NCI-H2196 (cell line): ENCODE measurements around the gene TMPRSS9.
"Not testable (repeated sequence)": the region's sequence is repeated elsewhere in the genome, so short reads cannot be mapped to it uniquely, and the experiment has no call there.

Experiments
- DNase-seq: peaks from one replicate; lab custom pipeline; 2025; ENCODE audit not compliant: unreplicated experiment; lab: John Stamatoyannopoulos, UW

TMPRSS9 gene

DNA sequence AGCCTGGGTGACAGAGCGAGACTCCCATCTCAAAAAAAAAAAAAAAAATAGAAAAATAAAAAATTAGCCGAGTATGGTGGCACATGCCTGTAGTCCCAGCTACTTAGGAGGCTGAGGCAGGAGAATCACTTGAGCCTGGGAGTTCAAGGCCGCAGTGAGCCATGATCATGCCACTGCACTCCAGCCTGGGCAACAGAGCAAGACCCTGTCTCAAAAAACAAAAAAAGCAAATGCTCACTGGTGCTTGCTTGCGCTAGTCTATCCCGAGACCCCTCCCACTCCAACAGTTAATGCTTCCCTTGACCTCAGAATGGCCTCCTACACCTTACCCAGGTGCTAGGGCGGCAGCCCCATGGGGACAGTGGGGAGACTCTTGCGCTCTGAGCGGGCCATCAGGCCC is 57.4 kb downstream of the TMPRSS9 start:
- DNase-seq, result not testable (repeated sequence)

DNA sequence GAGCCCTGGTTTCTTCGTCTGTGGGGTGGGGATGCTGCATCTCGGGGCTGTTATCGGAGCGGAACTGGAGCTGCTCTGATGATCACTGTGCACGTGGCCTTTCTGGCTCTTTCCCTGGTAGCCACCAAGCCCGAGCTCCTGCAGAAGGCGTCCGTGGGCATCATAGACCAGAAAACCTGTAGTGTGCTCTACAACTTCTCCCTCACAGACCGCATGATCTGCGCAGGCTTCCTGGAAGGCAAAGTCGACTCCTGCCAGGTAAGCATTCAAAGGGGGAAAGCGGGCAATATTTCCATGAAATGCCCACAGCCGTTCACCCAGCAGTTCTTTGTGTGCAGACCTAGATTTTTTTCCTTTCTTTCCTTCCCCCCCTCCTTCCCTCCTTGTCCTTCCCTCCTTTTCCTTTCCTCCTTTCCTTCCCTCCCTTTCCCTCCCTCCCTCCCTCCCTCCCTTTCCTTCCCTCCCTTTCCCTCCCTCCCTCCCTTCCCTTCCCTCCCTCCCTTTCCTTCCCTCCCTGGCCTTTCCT is 57.9 kb downstream of the TMPRSS9 start:
- no peak for DNase-seq

DNA sequence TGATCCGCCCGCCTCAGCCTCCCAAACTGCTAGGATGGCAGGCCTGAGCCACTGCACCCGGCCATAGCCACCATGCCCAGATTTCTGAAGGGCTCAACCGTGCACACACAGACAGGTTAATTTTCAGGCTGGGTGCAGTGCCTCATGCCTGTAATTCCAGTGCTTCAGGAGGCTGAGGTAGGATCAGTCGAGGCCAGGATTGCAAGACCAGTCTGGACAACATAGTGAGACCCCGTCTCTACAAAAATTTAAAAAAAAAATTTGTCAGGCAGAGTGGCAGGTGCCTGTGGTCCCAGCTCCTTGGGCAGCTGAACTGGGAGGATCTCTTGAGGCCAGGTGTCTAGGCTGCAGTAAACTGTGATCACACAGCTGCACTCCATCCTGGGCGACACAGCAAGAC is 59.7 kb downstream of the TMPRSS9 start:
- DNase-seq, result no peak

DNA sequence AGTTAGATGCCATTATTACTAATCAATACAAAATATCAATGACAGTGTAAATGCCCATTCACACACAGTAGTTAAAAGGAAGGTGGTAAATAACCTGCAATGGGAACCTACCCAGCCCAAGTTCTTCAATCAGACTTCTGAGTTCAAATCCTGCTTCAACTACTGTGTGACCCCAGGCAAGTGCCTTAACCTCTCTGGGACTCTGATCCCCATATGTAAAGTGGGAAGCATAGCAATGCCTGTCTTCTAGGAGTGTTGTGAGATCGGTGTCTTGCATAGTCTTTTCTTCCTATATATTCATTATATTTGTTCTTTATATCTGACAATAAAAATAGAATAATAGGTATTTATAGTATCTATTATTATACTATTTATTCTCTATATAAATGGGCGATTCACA is 60.4 kb downstream of the TMPRSS9 start:
- DNase-seq, result no peak

GRCh38 chr19:2421581-2422306 is 61.7 kb downstream of the TMPRSS9 start:
- no peak for DNase-seq

DNA sequence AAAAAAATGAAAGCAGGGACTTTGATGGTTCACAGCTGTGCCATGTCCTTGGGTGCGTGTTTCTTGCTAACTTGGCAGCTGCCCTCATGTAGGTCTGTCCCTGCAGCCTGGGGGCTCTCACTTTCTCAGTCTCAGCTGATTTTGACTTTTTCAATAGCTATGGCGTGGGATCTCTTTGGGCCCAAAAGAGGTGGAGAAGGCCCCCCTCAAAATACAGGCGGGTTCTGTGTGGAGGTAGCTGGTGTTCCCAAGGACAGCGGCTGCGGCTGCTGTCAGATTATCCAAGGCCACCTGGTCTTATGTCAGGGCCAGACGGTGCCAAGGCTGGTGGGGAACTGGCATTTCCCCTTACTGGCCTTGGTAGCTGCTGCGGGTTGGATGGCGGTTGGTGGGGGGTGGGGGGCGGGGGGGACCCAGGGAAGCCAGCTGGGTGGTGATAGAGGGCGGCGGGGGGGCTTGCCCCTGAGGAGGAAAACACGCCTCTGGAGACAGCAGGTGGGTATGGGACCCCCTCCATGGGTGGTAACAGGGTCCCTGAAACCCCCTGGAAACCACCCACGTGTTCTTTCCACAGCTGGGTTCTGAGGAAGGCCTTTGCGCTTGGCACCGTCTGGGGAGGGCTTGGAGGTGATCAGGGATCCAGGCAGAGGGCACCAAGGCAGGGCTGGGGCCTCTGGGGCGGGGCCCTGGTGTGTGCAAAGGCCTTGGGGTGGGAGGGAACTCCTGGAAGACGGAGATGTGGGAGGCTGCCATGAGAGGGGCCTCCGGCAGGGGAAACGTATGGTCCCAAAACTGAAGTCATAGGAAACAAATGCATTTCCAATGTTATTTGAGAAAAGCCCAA is 63.2 kb downstream of the TMPRSS9 start:
- DNase-seq, result no peak

GRCh38 chr19:2423915-2424685 is 64.0 kb downstream of the TMPRSS9 start:
- DNase-seq, result no peak

DNA sequence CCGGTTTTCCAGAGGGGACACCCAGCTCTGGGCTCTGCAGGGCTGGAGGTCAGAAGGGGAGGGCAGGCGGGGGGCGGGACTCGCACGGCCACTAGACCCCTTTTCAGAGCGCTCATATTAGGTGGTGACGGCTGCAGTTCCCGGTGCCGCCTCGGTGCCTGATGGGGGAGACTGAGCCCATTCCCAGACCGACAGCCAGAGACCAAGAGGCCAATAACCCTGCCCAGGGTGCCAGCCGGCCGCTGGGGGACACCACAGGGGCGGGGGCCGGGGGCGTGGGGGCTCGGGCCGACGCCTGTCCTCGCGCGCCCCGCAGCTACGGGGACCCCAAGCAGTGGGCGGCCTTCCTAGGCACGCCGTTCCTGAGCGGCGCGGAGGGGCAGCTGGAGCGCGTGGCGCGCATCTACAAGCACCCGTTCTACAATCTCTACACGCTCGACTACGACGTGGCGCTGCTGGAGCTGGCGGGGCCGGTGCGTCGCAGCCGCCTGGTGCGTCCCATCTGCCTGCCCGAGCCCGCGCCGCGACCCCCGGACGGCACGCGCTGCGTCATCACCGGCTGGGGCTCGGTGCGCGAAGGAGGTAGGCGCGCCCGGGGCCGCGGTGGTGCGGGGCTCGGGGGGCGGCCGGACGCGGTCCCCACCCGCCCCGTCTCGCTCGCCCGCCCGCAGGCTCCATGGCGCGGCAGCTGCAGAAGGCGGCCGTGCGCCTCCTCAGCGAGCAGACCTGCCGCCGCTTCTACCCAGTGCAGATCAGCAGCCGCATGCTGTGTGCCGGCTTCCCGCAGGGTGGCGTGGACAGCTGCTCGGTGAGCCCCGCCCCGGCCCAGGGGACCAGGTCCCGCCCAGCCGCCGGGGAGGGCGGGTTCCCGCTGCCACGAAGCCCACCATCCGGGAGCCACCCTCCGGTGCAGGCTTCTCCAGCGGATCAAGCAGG is 64.9 kb downstream of the TMPRSS9 start:
- DNase-seq, result no peak

GRCh38 chr19:2425622-2426581 is 65.8 kb downstream of the TMPRSS9 start:
- no peak for DNase-seq

- DNase-seq, result peak; percentile 53
Observed at GRCh38 chr19:2426611-2427428, 66.8 kb downstream of the TMPRSS9 start.

- DNase-seq, result peak; percentile 98
Observed at GRCh38 chr19:2427429-2428320, 67.6 kb downstream of the TMPRSS9 start, which contains the start of gene TIMM13. TSS of gene TIMM13 (minus strand) at chr19:2427586. CDS start at chr19:2427533, 53 bp downstream.

DNA sequence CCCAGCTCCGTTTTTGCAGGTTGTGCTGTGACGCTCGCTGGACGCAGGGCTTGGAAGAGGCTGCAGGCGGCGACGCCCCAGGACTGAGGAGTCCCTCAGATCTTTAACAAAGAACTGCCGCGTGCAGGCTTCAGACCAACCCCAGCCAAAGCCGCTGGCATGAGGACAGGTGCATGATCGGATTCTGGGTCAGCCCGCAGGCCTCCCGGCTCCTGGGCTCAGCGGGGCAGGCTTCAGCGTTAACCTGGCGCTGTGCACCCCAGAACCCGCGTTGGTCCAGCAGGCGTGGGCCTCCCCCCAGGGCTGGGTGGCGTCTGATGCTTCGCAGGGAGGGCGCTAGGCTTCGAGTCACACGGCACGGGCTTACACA is 68.2 kb downstream of the TMPRSS9 start:
- DNase-seq, result peak; percentile 27

DNA sequence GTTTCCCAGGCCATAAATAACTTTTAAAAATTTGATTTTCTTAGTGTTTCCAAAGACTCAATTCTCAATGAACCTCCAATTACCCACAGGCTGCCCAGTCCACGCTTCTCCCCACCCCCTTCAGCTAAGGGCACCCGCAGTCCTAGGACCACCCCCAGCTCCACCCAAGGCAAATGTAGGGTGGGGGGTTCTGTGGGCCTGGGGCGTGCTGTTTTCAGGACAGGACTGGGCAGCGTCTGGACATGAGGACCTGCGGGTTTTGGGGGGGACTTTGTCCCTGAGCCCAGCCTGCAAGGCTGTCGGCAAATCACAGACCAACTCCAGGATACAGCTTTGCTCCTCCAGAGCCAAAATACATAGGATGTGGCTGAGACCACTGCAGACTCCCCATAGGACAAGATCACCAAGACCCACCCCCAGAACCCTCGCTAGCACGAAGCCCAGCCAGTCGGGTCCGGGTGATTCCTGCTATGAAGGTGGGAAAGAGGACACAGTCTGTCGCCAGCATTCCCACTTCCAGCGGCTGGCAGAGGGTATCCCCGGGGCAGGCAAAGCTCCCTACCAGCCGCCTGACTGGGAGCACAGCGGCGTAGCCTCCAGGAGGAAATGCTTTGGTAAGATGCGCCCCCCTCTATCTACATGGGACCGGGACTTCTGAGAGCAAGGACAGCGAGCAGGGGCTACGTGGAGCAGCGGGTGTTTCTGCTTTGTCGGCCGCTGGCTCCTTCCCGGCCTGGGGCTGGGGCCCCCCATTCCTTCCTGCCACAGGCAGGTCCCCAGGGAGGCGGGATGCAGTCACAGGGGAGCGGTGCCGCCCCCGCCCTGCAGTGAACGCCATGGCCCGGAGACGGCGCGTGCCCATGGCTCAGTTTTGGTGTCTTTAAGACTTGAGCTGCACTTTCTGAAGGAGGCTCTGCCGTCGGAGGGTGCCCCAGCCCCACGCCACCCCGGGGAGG is 69.0 kb downstream of the TMPRSS9 start:
- no peak for DNase-seq

DNA sequence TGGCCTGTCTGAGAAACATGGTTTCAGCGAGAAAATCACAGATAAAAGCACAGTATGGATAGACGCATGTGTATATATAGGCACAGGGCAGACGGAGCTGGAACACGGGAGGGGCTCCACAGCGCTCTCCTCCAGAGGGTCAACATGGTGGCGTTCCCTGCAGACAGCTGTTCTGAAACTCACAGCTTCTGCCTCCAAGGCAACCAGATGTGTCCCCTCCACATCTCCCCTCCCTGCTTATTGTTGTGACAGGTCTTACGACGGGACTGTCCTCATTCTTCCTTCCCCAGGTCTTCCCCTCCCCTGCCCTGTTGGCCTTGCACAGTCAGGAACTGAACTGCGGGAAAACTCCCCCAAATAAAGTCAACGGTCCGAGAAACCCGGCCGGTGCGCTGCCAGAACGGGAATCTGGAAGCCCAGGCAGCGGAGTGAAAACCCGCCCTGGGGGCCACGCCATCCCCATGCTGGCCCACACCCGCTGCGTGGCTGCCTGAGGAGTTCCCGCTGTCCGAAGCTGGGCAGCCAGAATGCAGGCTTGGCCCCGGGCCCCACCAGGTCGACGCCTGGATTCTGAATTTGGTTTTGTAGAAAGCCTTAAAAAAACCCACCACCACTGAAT is 70.0 kb downstream of the TMPRSS9 start:
- DNase-seq, result no peak

DNA sequence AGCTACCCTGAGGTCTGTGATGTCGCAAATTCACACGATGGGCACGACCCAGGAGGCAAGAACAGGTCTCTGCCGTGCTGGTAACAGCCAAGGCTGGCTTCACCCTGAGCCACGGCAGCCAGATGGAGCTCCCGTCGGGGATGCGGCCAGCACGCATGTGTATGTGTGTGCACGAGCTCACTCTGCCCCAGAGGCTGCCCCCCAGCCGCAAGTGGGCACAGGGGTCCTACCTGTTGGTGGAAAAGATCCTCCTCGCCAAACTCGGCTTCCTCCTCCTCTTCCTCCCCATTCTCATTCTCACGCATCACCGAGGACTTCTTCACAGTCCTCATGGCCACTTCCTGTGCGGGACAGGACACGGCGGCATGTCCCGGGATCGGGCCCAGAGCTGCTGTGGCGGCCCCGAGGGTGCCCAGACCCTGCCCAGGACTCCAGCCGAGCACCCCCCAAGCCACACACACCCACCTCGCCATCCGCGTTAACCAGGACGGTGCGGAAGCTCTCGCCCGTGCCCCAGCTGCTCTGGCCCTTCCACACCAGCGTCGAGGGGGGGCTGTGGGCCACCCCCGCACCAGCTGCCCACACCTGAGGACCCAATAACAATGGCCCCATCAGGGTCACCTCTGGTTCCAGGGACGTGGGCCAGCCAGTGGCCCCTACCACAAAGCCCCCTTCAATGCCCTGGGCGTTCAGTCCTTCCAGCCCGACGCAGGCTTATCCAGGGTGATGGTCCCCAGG is 71.4 kb downstream of the TMPRSS9 start:
- DNase-seq, result no peak
